ENCODE data around the gene CBY3. TPM values are rescaled to one million over a fixed set of nuclear protein-coding genes. Genes with fewer than 3 reads are reported as not detected.
"Not testable (repeated sequence)": the region's sequence is repeated elsewhere in the genome, so short reads cannot be mapped to it uniquely, and the experiment has no call there.

The CBY3 gene
- total RNA-seq, 6 experiments from 2014 or later = not detected

GRCh38 chr5:179700401-179700918 lies 19.6 kb upstream of the CBY3 start:
- peak overlapping the region; percentile 86 to 99 (median 92) for H3K4me3 ChIP-seq
- H3K9me3 ChIP-seq = no peaks in the 10 kb centered on the region
- peaks cover 0 to 10% (median 2%) of the 10 kb centered on the region in 4 donors for H3K36me3 ChIP-seq
- peaks cover 0 to 32% (median 0%) of the 10 kb centered on the region in 4 donors for H3K4me1 ChIP-seq
- H3K27ac ChIP-seq = peak overlapping the region in 2 of 3 donors; percentile 92 to 93
- WGBS (ENCODE audit: insufficient coverage, low coverage, low lambda C conversion rate, missing lambda C conversion rate) = 16% methylated on average over 7 of the region's 7 CpGs
- intact Hi-C loops (cut with DNase I) = no loop called here
- no peaks in the 10 kb centered on the region for H3K27me3 ChIP-seq
- peak in 2 of 3 donors; percentile 60 to 70 for DNase-seq
- peak in 3 of 4 donors; percentile 13 to 22 (median 15) for ATAC-seq
- TF ChIP-seq POLR2A (IDR thresholded peaks at IDR 0.05) = no peak
- no peak for TF ChIP-seq CTCF (IDR thresholded peaks at IDR 0.05)

GRCh38 chr5:179699616-179700237 lies 18.9 kb upstream of the CBY3 start:
- Histone ChIP-seq H3K4me1 (peaks cover 0 to 32% (median 0%) of the 10 kb centered on the region in 4 donors), H3K4me3 (peak overlapping the region; percentile 86 to 99 (median 92)), H3K9me3 (no peaks in the 10 kb centered on the region), H3K27ac (peak overlapping the region; percentile 92 to 99 (median 93)), H3K27me3 (no peaks in the 10 kb centered on the region), H3K36me3 (peaks cover 0 to 5% (median 2%) of the 10 kb centered on the region in 4 donors)
- DNase-seq = no peak
- intact Hi-C loops (cut with DNase I) = no loop called here
- ATAC-seq = peak in 3 of 4 donors; percentile 6 to 16 (median 9)
- TF ChIP-seq POLR2A (IDR thresholded peaks at IDR 0.05) (no peak), CTCF (IDR thresholded peaks at IDR 0.05) (no peak)
- 1% methylated on average over 18 of the region's 19 CpGs for WGBS (ENCODE audit: insufficient coverage, low coverage, low lambda C conversion rate, missing lambda C conversion rate)

- intact Hi-C loops (cut with DNase I) = no loop called here
- H3K4me1 ChIP-seq = peaks cover 0 to 32% (median 0%) of the 10 kb centered on the region in 4 donors
- no peaks in the 10 kb centered on the region for H3K9me3 ChIP-seq
- no peak for DNase-seq
- peak within 1 kb of the TSS; percentile 86 to 99 (median 92) for H3K4me3 ChIP-seq
- TF ChIP-seq CTCF (IDR thresholded peaks at IDR 0.05) = peak in 1 of 4 donors; percentile 0
- TF ChIP-seq POLR2A (IDR thresholded peaks at IDR 0.05) = peak; percentile 89
- H3K27ac ChIP-seq = peak within 1 kb of the TSS; percentile 92 to 99 (median 93)
- 2% methylated on average over 22 of the region's 58 CpGs for WGBS (ENCODE audit: insufficient coverage, low coverage, low lambda C conversion rate, missing lambda C conversion rate)
- no peaks in the 10 kb centered on the region for H3K27me3 ChIP-seq
- ATAC-seq = peak; percentile 1 to 15 (median 5)
- peaks cover 0 to 4% (median 0%) of the 10 kb centered on the region in 4 donors for H3K36me3 ChIP-seq
Measured at GRCh38 chr5:179698935-179699615, 18.2 kb upstream of the CBY3 start, which contains the start of gene CANX. Gene CANX (plus strand): TSS chr5:179698967. CDS start chr5:179705682, 6,715 bp downstream.

GRCh38 chr5:179697993-179698934 lies 17.4 kb upstream of the CBY3 start:
- Histone ChIP-seq H3K27ac (peak overlapping the region; percentile 92 to 99 (median 93)), H3K4me3 (peak overlapping the region; percentile 86 to 99 (median 92)), H3K4me1 (peaks cover 0 to 32% (median 0%) of the 10 kb centered on the region in 4 donors), H3K9me3 (no peaks in the 10 kb centered on the region), H3K27me3 (no peaks in the 10 kb centered on the region), H3K36me3 (peaks cover 0 to 4% (median 0%) of the 10 kb centered on the region in 4 donors)
- TF ChIP-seq POLR2A (IDR thresholded peaks at IDR 0.05) (peak; percentile 83), CTCF (IDR thresholded peaks at IDR 0.05) (peak in 3 of 4 donors; percentile 2 to 29 (median 29))
- intact Hi-C loops (cut with DNase I) = no loop called here
- ATAC-seq (peak; percentile 89 to 95 (median 93)), DNase-seq (peak; percentile 99 to 100 (median 99))
- WGBS (ENCODE audit: insufficient coverage, low coverage, low lambda C conversion rate, missing lambda C conversion rate) = 4% methylated on average over 12 of the region's 72 CpGs

GRCh38 chr5:179697543-179697942 lies 16.7 kb upstream of the CBY3 start:
- intact Hi-C loops (cut with DNase I); H3K9me3 ChIP-seq; ATAC-seq; H3K27me3 ChIP-seq; H3K36me3 ChIP-seq; DNase-seq: not testable (repeated sequence)
- Histone ChIP-seq H3K27ac (peak overlapping the region; percentile 60 to 90 (median 79)), H3K4me3 (peak overlapping the region; percentile 63 to 92 (median 86)), H3K4me1 (peaks cover 0 to 27% (median 0%) of the 10 kb centered on the region in 4 donors)
- 93% methylated on average over 14 of the region's 15 CpGs for WGBS (ENCODE audit: insufficient coverage, low coverage, low lambda C conversion rate, missing lambda C conversion rate)
